Esophagus muscularis mucosa (tissue), 4 donors: Measurements from ENCODE around the gene TRMT10A. TPM values are rescaled to one million over a fixed set of nuclear protein-coding genes. Genes with fewer than 3 reads are reported as not detected.

Source experiments
- DNase-seq: peaks from one replicate; pipeline ENCODE4 v3.0.0-alpha.2; 2017; ENCODE audit errors: extremely low spot score
- H3K27ac ChIP-seq, 4 donors: fragments of 200-600 bp; sonication (generic); replicated peaks in 1 of 4; 1 replicate in 3 of 4; 2 replicates in 1 of 4; pipeline ENCODE4 v1.5.1; 2016 to 2019; ENCODE audit warnings: mild to moderate bottlenecking in 1 of 4
- H3K27me3 ChIP-seq, 4 donors: fragments of 200-600 bp; sonication (generic); one replicate each; pipeline versions ENCODE4 v1.5.1 to v1.6.0; 2016 to 2019
- H3K36me3 ChIP-seq, 4 donors: fragments of 200-600 bp; sonication (generic); one replicate each; pipeline ENCODE4 v1.5.1; 2016 to 2019
- H3K4me1 ChIP-seq, 4 donors: fragments of 200-600 bp; sonication (generic); one replicate each; pipeline ENCODE4 v1.5.1; 2016 to 2019
- H3K4me3 ChIP-seq, 4 donors: fragments of 200-600 bp; sonication (generic); 1 replicate in 2 of 4; 2 replicates in 2 of 4; pipeline ENCODE4 v1.5.1; 2016 to 2019; ENCODE audit warnings: mild to moderate bottlenecking in 4 of 4, moderate library complexity in 1 of 4
- H3K9me3 ChIP-seq, 4 donors: fragments of 200-600 bp; sonication (generic); 1 replicate in 3 of 4; 2 replicates in 1 of 4; pipeline ENCODE4 v1.5.1; 2016 to 2019
- CTCF ChIP-seq, 3 experiments: fragments of 200-600 bp in 2 of 3; fragments of 450-650 bp in 1 of 3; sonication (generic) in 2 of 3; IDR thresholded peaks; one replicate each; pipeline ENCODE4 v1.5.1; 2017 to 2019; ENCODE audit warnings: antibody characterized with exemption in 3 of 3, mild to moderate bottlenecking in 2 of 3, moderate library complexity in 1 of 3
- EP300 ChIP-seq: sonication (generic); formaldehyde crosslinking; IDR thresholded peaks from one replicate; pipeline ENCODE4 v1.6.1; 2017; ENCODE audit warnings: antibody characterized with exemption
- POLR2A ChIP-seq: fragments of 450-650 bp; IDR thresholded peaks from one replicate; pipeline ENCODE4 v1.6.1; 2017; ENCODE audit warnings: antibody characterized with exemption, moderate library complexity, mild to moderate bottlenecking, low read depth
- POLR2AphosphoS5 ChIP-seq, 2 donors: sonication (generic); formaldehyde crosslinking; IDR thresholded peaks; one replicate each; pipeline ENCODE4 v1.6.1; 2017; ENCODE audit warnings: antibody characterized with exemption in 2 of 2
- WGBS: methylation state at CpG from one replicate; pipeline ENCODE4 v1.1.5; 2018; 5-methylcytosine and 5-hydroxymethylcytosine counted together
- intact Hi-C: fragments of 100-400 bp; cut with DNase I; formaldehyde crosslinking; loops from one replicate; pipeline ENCODE4 v1.15.1; 2023
- total RNA-seq, 4 donors: library from RNA; depleted of rRNA; stranded (reverse); fragments of >200 nt; gene quantifications; one replicate each; pipeline versions ENCODE4 v1.1.0 to v1.2.1, GENCODE V29; 2016

The TRMT10A gene
- total RNA-seq, 4 donors from 2014 or later: 3.0 to 5.3 (median 4.8) TPM

- intact Hi-C loops: no loop called here
- TF ChIP-seq POLR2A (no peak), EP300 (no peak), CTCF (IDR thresholded peaks at IDR 0.05) (no peak), POLR2AphosphoS5 (IDR thresholded peaks at IDR 0.05) (no peak)
- Histone ChIP-seq H3K4me1 (no peaks in the 10 kb centered on the region), H3K9me3 (no peaks in the 10 kb centered on the region), H3K27me3 (no peaks in the 10 kb centered on the region), H3K4me3 (no peak overlapping the region), H3K27ac (no peak overlapping the region), H3K36me3 (no peaks in the 10 kb centered on the region)
- DNase-seq: no peak
- WGBS: 61% methylated on average over 1 of the region's 1 CpG
These were observed 24.0 kb upstream of the TRMT10A start for GRCh38 chr4:99587803-99588202.

- H3K9me3 ChIP-seq: no peaks in the 10 kb centered on the region
- TF ChIP-seq POLR2AphosphoS5 (IDR thresholded peaks at IDR 0.05) (no peak), CTCF (IDR thresholded peaks at IDR 0.05) (no peak), EP300 (no peak), POLR2A (no peak)
- H3K4me1 ChIP-seq: no peaks in the 10 kb centered on the region
- no peaks in the 10 kb centered on the region for H3K36me3 ChIP-seq
- DNase-seq: no peak
- intact Hi-C loops: no loop called here
- H3K27me3 ChIP-seq: no peaks in the 10 kb centered on the region
- no peak overlapping the region for H3K27ac ChIP-seq
- H3K4me3 ChIP-seq: no peak overlapping the region
These were observed 23.5 kb upstream of the TRMT10A start for GRCh38 chr4:99587309-99587708.

- H3K4me1 ChIP-seq: no peaks in the 10 kb centered on the region
- intact Hi-C loops: no loop called here
- no peaks in the 10 kb centered on the region for H3K36me3 ChIP-seq
- no peaks in the 10 kb centered on the region for H3K9me3 ChIP-seq
- H3K27ac ChIP-seq: no peak overlapping the region
- TF ChIP-seq POLR2AphosphoS5 (IDR thresholded peaks at IDR 0.05) (no peak), CTCF (IDR thresholded peaks at IDR 0.05) (no peak), EP300 (no peak), POLR2A (no peak)
- H3K4me3 ChIP-seq: no peak overlapping the region
- no peaks in the 10 kb centered on the region for H3K27me3 ChIP-seq
- no peak for DNase-seq
- WGBS: 53% methylated on average over 1 of the region's 1 CpG
These were observed 23.0 kb upstream of the TRMT10A start for GRCh38 chr4:99586797-99587196.

GRCh38 chr4:99586322-99586721 is 22.5 kb upstream of the TRMT10A start:
- no peaks in the 10 kb centered on the region for H3K27me3 ChIP-seq
- no peaks in the 10 kb centered on the region for H3K4me1 ChIP-seq
- no peak for DNase-seq
- no peaks in the 10 kb centered on the region for H3K9me3 ChIP-seq
- no peak overlapping the region for H3K4me3 ChIP-seq
- no peaks in the 10 kb centered on the region for H3K36me3 ChIP-seq
- TF ChIP-seq POLR2AphosphoS5 (IDR thresholded peaks at IDR 0.05) (no peak), POLR2A (no peak), EP300 (no peak), CTCF (IDR thresholded peaks at IDR 0.05) (no peak)
- intact Hi-C loops: no loop called here
- 40% methylated on average over 2 of the region's 2 CpGs for WGBS
- H3K27ac ChIP-seq: no peak overlapping the region

- WGBS: 96% methylated on average over 1 of the region's 1 CpG
These were observed 21.7 kb upstream of the TRMT10A start for GRCh38 chr4:99585516-99585915.

More at GRCh38 chr4:99585516-99585915, 21.7 kb upstream of the TRMT10A start:
- Histone ChIP-seq H3K36me3 (no peaks in the 10 kb centered on the region), H3K4me1 (no peaks in the 10 kb centered on the region), H3K9me3 (no peaks in the 10 kb centered on the region), H3K27me3 (no peaks in the 10 kb centered on the region), H3K4me3 (no peak overlapping the region), H3K27ac (no peak overlapping the region)
- intact Hi-C loops: no loop called here
- TF ChIP-seq POLR2AphosphoS5 (IDR thresholded peaks at IDR 0.05): no peak
- TF ChIP-seq EP300: no peak
- TF ChIP-seq CTCF (IDR thresholded peaks at IDR 0.05): no peak
- no peak for TF ChIP-seq POLR2A
- no peak for DNase-seq
